GM23248 (cell line): Measurements from ENCODE around the gene LRP2. TPM values are rescaled to one million over a fixed set of nuclear protein-coding genes. Genes with fewer than 3 reads are reported as not detected.

Experiments used
- DNase-seq: peaks from one replicate; pipeline ENCODE4 v3.0.0-alpha.2; 2015
- H2AFZ ChIP-seq: fragments of 200-600 bp; sonication (generic); 2 replicates; pipeline ENCODE4 v1.6.1; 2016; ENCODE audit warnings: antibody characterized with exemption
- H3F3A ChIP-seq: fragments of 200-600 bp; sonication (generic); 2 replicates; pipeline ENCODE4 v1.6.1; 2016; ENCODE audit warnings: mild to moderate bottlenecking, antibody characterized with exemption, mixed run types; ENCODE audit not compliant: insufficient read depth
- H3K27ac ChIP-seq: fragments of 200-600 bp; sonication (generic); 2 replicates; pipeline ENCODE4 v1.5.1; 2016; ENCODE audit warnings: mild to moderate bottlenecking
- H3K27me3 ChIP-seq: fragments of 200-600 bp; sonication (generic); replicated peaks from 2 replicates; pipeline ENCODE4 v1.6.1; 2016; ENCODE audit warnings: mild to moderate bottlenecking; ENCODE audit not compliant: insufficient read depth
- H3K36me3 ChIP-seq: fragments of 200-600 bp; sonication (generic); 2 replicates; pipeline ENCODE4 v1.6.1; 2016; ENCODE audit warnings: low read depth, mild to moderate bottlenecking
- H3K4me1 ChIP-seq: fragments of 200-600 bp; sonication (generic); 2 replicates; pipeline ENCODE4 v1.6.1; 2016; ENCODE audit warnings: mild to moderate bottlenecking; ENCODE audit not compliant: insufficient read depth
- H3K4me2 ChIP-seq: fragments of 200-600 bp; sonication (generic); one replicate; pipeline ENCODE4 v1.6.1; 2016; ENCODE audit warnings: mild to moderate bottlenecking; ENCODE audit not compliant: unreplicated experiment
- H3K4me3 ChIP-seq: fragments of 200-600 bp; sonication (generic); 2 replicates; pipeline ENCODE4 v1.5.1; 2016; ENCODE audit warnings: mild to moderate bottlenecking
- H3K79me2 ChIP-seq: fragments of 200-600 bp; sonication (generic); 2 replicates; pipeline ENCODE4 v1.6.1; 2016; ENCODE audit warnings: mild to moderate bottlenecking; ENCODE audit not compliant: insufficient read depth
- H3K9ac ChIP-seq: fragments of 200-600 bp; sonication (generic); 2 replicates; pipeline ENCODE4 v1.6.1; 2016; ENCODE audit warnings: mild to moderate bottlenecking
- H3K9me2 ChIP-seq: fragments of 200-600 bp; sonication (generic); 2 replicates; pipeline ENCODE4 v1.6.1; 2016; ENCODE audit warnings: mixed run types, mild to moderate bottlenecking, moderate library complexity; ENCODE audit not compliant: insufficient read depth
- H3K9me3 ChIP-seq: fragments of 200-600 bp; sonication (generic); one replicate; pipeline ENCODE4 v1.6.1; 2017; ENCODE audit warnings: low read depth
- H4K20me1 ChIP-seq: fragments of 200-600 bp; sonication (generic); 2 replicates; pipeline ENCODE4 v1.6.0; 2016; ENCODE audit not compliant: insufficient read depth
- EZH2 ChIP-seq: fragments of 200-600 bp; sonication (generic); IDR thresholded peaks from 2 replicates; pipeline ENCODE4 v1.6.1; 2018; ENCODE audit warnings: antibody characterized with exemption, mild to moderate bottlenecking; ENCODE audit not compliant: insufficient read depth, poor library complexity, severe bottlenecking
- EZH2phosphoT487 ChIP-seq: fragments of 200-600 bp; sonication (generic); IDR thresholded peaks from 2 replicates; pipeline ENCODE4 v1.6.1; 2018; ENCODE audit warnings: antibody characterized with exemption, moderate library complexity, mild to moderate bottlenecking, low read depth; ENCODE audit not compliant: insufficient read depth
- WGBS, 2 experiments: methylation state at CpG; one replicate each; pipeline ENCODE4 v1.1.6; 2015 to 2017; ENCODE audit warnings: low lambda C conversion rate in 2 of 2, low coverage in 1 of 2; ENCODE audit errors: missing lambda C conversion rate in 2 of 2; 5-methylcytosine and 5-hydroxymethylcytosine counted together
- in situ Hi-C: fragments of 300-500 bp; cut with MboI; formaldehyde crosslinking; loops from 2 replicates; pipeline ENCODE4 v1.15.0; 2020
- polyA plus RNA-seq: library from polyadenylated mRNA; unstranded; fragments of >200 nt; fragmentation: Nextera tagmentation; extraction: Ambion mirVana; gene quantifications from 2 replicates; pipeline ENCODE4 v1.2.1, GENCODE V29; 2016
- total RNA-seq: library from RNA; depleted of rRNA; stranded (reverse); fragments of >200 nt; shearing (Covaris generic); gene quantifications from 2 replicates; pipeline ENCODE4 v1.2.3, GENCODE V29; 2014

Gene LRP2
- total and polyA plus RNA-seq, 2 experiments from 2014 or later, result not detected

GRCh38 chr2:169358016-169358415 is 4.3 kb downstream of the LRP2 start:
- Histone ChIP-seq H3K79me2 (no peaks in the 10 kb centered on the region), H2AFZ (no peak overlapping the region), H3K9me2 (no peaks in the 10 kb centered on the region), H3K4me3 (no peak overlapping the region), H3K36me3 (no peaks in the 10 kb centered on the region), H3K4me1 (peaks cover 3% of the 10 kb centered on the region; the same call in 1 of the 2 replicates), H3F3A (no peaks in the 10 kb centered on the region), H4K20me1 (no peaks in the 10 kb centered on the region), H3K4me2 (no peak overlapping the region), H3K9me3 (no peaks in the 10 kb centered on the region), H3K27me3 (peaks cover 34% of the 10 kb centered on the region), H3K9ac (no peak overlapping the region), H3K27ac (no peak overlapping the region)
- WGBS, 2 experiments, result 70 to 73% methylated on average over 2 of the region's 2 CpGs
- TF ChIP-seq EZH2, result no peak
- no peak for TF ChIP-seq EZH2phosphoT487
- in situ Hi-C loops, result no loop called here
- DNase-seq, result no peak

GRCh38 chr2:169354244-169354643 is 8.1 kb downstream of the LRP2 start:
- TF ChIP-seq EZH2phosphoT487 (no peak), EZH2 (no peak)
- no peak overlapping the region for H3K4me2 ChIP-seq
- H3K79me2 ChIP-seq, result no peaks in the 10 kb centered on the region
- DNase-seq, result no peak
- in situ Hi-C loops, result no loop called here
- H3K27me3 ChIP-seq, result no peaks in the 10 kb centered on the region; the same call in 1 of the 2 replicates
- no peaks in the 10 kb centered on the region for H3K4me1 ChIP-seq
- no peak overlapping the region for H3K9ac ChIP-seq
- no peaks in the 10 kb centered on the region for H3K36me3 ChIP-seq
- H4K20me1 ChIP-seq, result no peaks in the 10 kb centered on the region
- no peaks in the 10 kb centered on the region for H3F3A ChIP-seq
- no peak overlapping the region for H3K27ac ChIP-seq
- H3K4me3 ChIP-seq, result no peak overlapping the region
- H2AFZ ChIP-seq, result no peak overlapping the region
- no peaks in the 10 kb centered on the region for H3K9me2 ChIP-seq
- WGBS, 2 experiments, result 33 to 41% methylated on average over 2 of the region's 2 CpGs
- no peaks in the 10 kb centered on the region for H3K9me3 ChIP-seq

DNA sequence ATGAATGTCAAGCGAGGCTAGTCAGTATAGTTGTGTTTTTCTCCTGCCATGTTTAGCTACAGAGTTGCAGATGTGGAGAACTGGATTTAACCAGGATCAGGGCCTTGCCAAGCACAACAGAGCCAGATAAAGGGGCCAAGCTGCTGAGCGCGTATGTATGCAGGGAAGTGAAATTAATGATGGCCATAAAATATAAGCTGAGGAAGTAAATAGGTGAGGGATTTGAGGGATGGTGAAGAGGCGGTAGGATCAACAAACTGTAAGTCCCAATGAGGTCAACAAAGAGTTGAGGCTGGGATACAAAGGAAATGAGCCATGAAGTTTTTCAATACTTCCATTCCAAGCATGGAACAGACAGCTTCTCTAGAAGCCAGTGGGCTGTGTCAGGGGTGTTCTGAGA is 10.6 kb downstream of the LRP2 start:
- no peak overlapping the region for H3K4me2 ChIP-seq
- DNase-seq, result no peak
- TF ChIP-seq EZH2phosphoT487, result no peak
- TF ChIP-seq EZH2, result no peak
- H3K9me2 ChIP-seq, result no peaks in the 10 kb centered on the region
- no peak overlapping the region for H2AFZ ChIP-seq
- H3K36me3 ChIP-seq, result no peaks in the 10 kb centered on the region
- no peaks in the 10 kb centered on the region for H3K4me1 ChIP-seq
- H3K4me3 ChIP-seq, result no peak overlapping the region
- no peaks in the 10 kb centered on the region for H3K79me2 ChIP-seq
- in situ Hi-C loops, result no loop called here
- H3K27ac ChIP-seq, result no peak overlapping the region
- H3K9ac ChIP-seq, result no peak overlapping the region
- no peaks in the 10 kb centered on the region for H4K20me1 ChIP-seq
- WGBS, 2 experiments, result 59 to 63% methylated on average over 4 of the region's 4 CpGs
- no peaks in the 10 kb centered on the region for H3K9me3 ChIP-seq
- H3F3A ChIP-seq, result no peaks in the 10 kb centered on the region
- no peaks in the 10 kb centered on the region; the same call in 1 of the 2 replicates for H3K27me3 ChIP-seq

- DNase-seq, result no peak
- WGBS, 2 experiments, result 22 to 35% methylated on average over 2 of the region's 2 CpGs
- Histone ChIP-seq H3K4me1 (no peaks in the 10 kb centered on the region), H3K27ac (no peak overlapping the region), H3K27me3 (no peaks in the 10 kb centered on the region), H3K9ac (no peak overlapping the region), H3F3A (no peaks in the 10 kb centered on the region), H3K4me3 (no peak overlapping the region), H4K20me1 (no peaks in the 10 kb centered on the region), H3K36me3 (no peaks in the 10 kb centered on the region), H3K79me2 (no peaks in the 10 kb centered on the region), H2AFZ (no peak overlapping the region), H3K9me2 (no peaks in the 10 kb centered on the region), H3K9me3 (no peaks in the 10 kb centered on the region), H3K4me2 (no peak overlapping the region)
- TF ChIP-seq EZH2 (no peak), EZH2phosphoT487 (no peak)
- in situ Hi-C loops, result no loop called here
Measured at GRCh38 chr2:169349535-169349934, 12.8 kb downstream of the LRP2 start.
